ENCODE measurements around the gene UBA7. TPM values are rescaled to one million over a fixed set of nuclear protein-coding genes. Genes with fewer than 3 reads are reported as not detected.
A peak's percentile ranks its signal among the peaks of the same experiment; 100 is the strongest.

UBA7 gene
- total RNA-seq, 1 donor = 76.7 TPM

GRCh38 chr3:49855662-49856061, 41.9 kb upstream of the UBA7 start:
- Histone ChIP-seq H3K27ac (ENCODE audit: low read depth, low read length) (peak overlapping the region; percentile 30), H3K4me1 (ENCODE audit: insufficient read depth, low read length) (peaks cover 11% of the 10 kb centered on the region), H3K36me3 (ENCODE audit: insufficient read depth, low read length) (no peaks in the 10 kb centered on the region)

GRCh38 chr3:49845694-49846093, 31.9 kb upstream of the UBA7 start:
- Histone ChIP-seq H3K9me3 (ENCODE audit: low read depth, low read length) (no peaks in the 10 kb centered on the region), H3K27me3 (ENCODE audit: insufficient read depth, low read length) (no peaks in the 10 kb centered on the region)

More at GRCh38 chr3:49855662-49856061, 41.9 kb upstream of the UBA7 start:
- Histone ChIP-seq H3K27me3 (ENCODE audit: insufficient read depth, low read length) (no peaks in the 10 kb centered on the region), H3K79me2 (ENCODE audit: insufficient read depth, low read length) (peaks cover 15% of the 10 kb centered on the region), H3K9me3 (ENCODE audit: low read depth, low read length) (no peaks in the 10 kb centered on the region), H3K4me3 (ENCODE audit: insufficient read depth, low read length) (peak overlapping the region; percentile 80), H3K4me2 (ENCODE audit: insufficient read depth, low read length) (peak overlapping the region; percentile 95), H2AFZ (ENCODE audit: low read length) (no peak overlapping the region), H4K20me1 (ENCODE audit: insufficient read depth, low read length) (no peaks in the 10 kb centered on the region)
- DNase-seq (ENCODE audit: insufficient read length, low spot score, missing footprints) = peak; percentile 77
- no peak for TF ChIP-seq CTCF (IDR thresholded peaks at IDR 0.05; ENCODE audit: extremely low read depth, low read depth, low read length)

GRCh38 chr3:49844464-49845183, 30.9 kb upstream of the UBA7 start:
- Histone ChIP-seq H3K27me3 (ENCODE audit: insufficient read depth, low read length) (no peaks in the 10 kb centered on the region), H3K79me2 (ENCODE audit: insufficient read depth, low read length) (no peaks in the 10 kb centered on the region), H3K4me1 (ENCODE audit: insufficient read depth, low read length) (peaks cover under 1% of the 10 kb centered on the region), H3K4me2 (ENCODE audit: insufficient read depth, low read length) (no peak overlapping the region), H3K9me3 (ENCODE audit: low read depth, low read length) (no peaks in the 10 kb centered on the region), H4K20me1 (ENCODE audit: insufficient read depth, low read length) (no peaks in the 10 kb centered on the region), H3K4me3 (ENCODE audit: insufficient read depth, low read length) (no peak overlapping the region), H3K36me3 (ENCODE audit: insufficient read depth, low read length) (peaks cover 11% of the 10 kb centered on the region), H2AFZ (ENCODE audit: low read length) (no peak overlapping the region), H3K27ac (ENCODE audit: low read depth, low read length) (no peak overlapping the region)
- DNase-seq (ENCODE audit: insufficient read length, low spot score, missing footprints) = peak; percentile 53
- no peak for TF ChIP-seq CTCF (IDR thresholded peaks at IDR 0.05; ENCODE audit: extremely low read depth, low read depth, low read length)

More at GRCh38 chr3:49845694-49846093, 31.9 kb upstream of the UBA7 start:
- no peak overlapping the region for H3K4me2 ChIP-seq (ENCODE audit: insufficient read depth, low read length)
- H4K20me1 ChIP-seq (ENCODE audit: insufficient read depth, low read length) = no peaks in the 10 kb centered on the region
- no peaks in the 10 kb centered on the region for H3K4me1 ChIP-seq (ENCODE audit: insufficient read depth, low read length)
- DNase-seq (ENCODE audit: insufficient read length, low spot score, missing footprints) = peak; percentile 8
- H2AFZ ChIP-seq (ENCODE audit: low read length) = no peak overlapping the region
- H3K4me3 ChIP-seq (ENCODE audit: insufficient read depth, low read length) = no peak overlapping the region
- peaks cover 11% of the 10 kb centered on the region for H3K36me3 ChIP-seq (ENCODE audit: insufficient read depth, low read length)
- H3K27ac ChIP-seq (ENCODE audit: low read depth, low read length) = no peak overlapping the region
- no peak for TF ChIP-seq CTCF (IDR thresholded peaks at IDR 0.05; ENCODE audit: extremely low read depth, low read depth, low read length)
- H3K79me2 ChIP-seq (ENCODE audit: insufficient read depth, low read length) = no peaks in the 10 kb centered on the region

GRCh38 chr3:49842843-49843517, 29.2 kb upstream of the UBA7 start:
- Histone ChIP-seq H3K36me3 (ENCODE audit: insufficient read depth, low read length) (peaks cover 11% of the 10 kb centered on the region), H3K27me3 (ENCODE audit: insufficient read depth, low read length) (no peaks in the 10 kb centered on the region), H3K4me1 (ENCODE audit: insufficient read depth, low read length) (peaks cover 4% of the 10 kb centered on the region), H3K9me3 (ENCODE audit: low read depth, low read length) (no peaks in the 10 kb centered on the region), H3K4me2 (ENCODE audit: insufficient read depth, low read length) (no peak overlapping the region), H3K79me2 (ENCODE audit: insufficient read depth, low read length) (no peaks in the 10 kb centered on the region), H2AFZ (ENCODE audit: low read length) (no peak overlapping the region), H3K4me3 (ENCODE audit: insufficient read depth, low read length) (no peak overlapping the region), H3K27ac (ENCODE audit: low read depth, low read length) (no peak overlapping the region), H4K20me1 (ENCODE audit: insufficient read depth, low read length) (no peaks in the 10 kb centered on the region)
- no peak for TF ChIP-seq CTCF (IDR thresholded peaks at IDR 0.05; ENCODE audit: extremely low read depth, low read depth, low read length)
- DNase-seq (ENCODE audit: insufficient read length, low spot score, missing footprints) = peak; percentile 18
